Islet of Langerhans (tissue), 1 donor: ENCODE data around the gene TPBG.
"Not testable (repeated sequence)": the region's sequence is repeated elsewhere in the genome, so short reads cannot be mapped to it uniquely, and the experiment has no call there.

Source experiments
- FAIRE-seq: peaks from one replicate; lab custom pipeline; 2011; peaks lifted over from hg19 to GRCh38; lab: Jason Lieb, UNC

The TPBG gene

GRCh38 chr6:82374516-82374915, 10.9 kb downstream of the TPBG start:
- FAIRE-seq: no peak

GRCh38 chr6:82376636-82377035, 13.0 kb downstream of the TPBG start:
- no peak for FAIRE-seq

GRCh38 chr6:82380566-82381185, 17.1 kb downstream of the TPBG start:
- no peak for FAIRE-seq

GRCh38 chr6:82381278-82381677, 17.7 kb downstream of the TPBG start:
- no peak for FAIRE-seq

- no peak for FAIRE-seq
These were observed 21.5 kb downstream of the TPBG start for GRCh38 chr6:82385102-82385501.

- FAIRE-seq: no peak
These were observed 21.9 kb downstream of the TPBG start for GRCh38 chr6:82385546-82385945.

- peak; percentile 82 for FAIRE-seq
These were observed 22.3 kb downstream of the TPBG start for GRCh38 chr6:82385961-82386360.

- FAIRE-seq: not testable (repeated sequence)
These were observed 31.2 kb downstream of the TPBG start for GRCh38 chr6:82394770-82395169.

- FAIRE-seq: no peak
These were observed 33.5 kb downstream of the TPBG start for GRCh38 chr6:82396964-82397751.

GRCh38 chr6:82397962-82398692, 34.5 kb downstream of the TPBG start:
- FAIRE-seq: peak; percentile 21

- FAIRE-seq: no peak
These were observed 45.4 kb downstream of the TPBG start for GRCh38 chr6:82408952-82409431.

GRCh38 chr6:82410151-82410648, 46.6 kb downstream of the TPBG start:
- FAIRE-seq: no peak

GRCh38 chr6:82413868-82414267, 50.3 kb downstream of the TPBG start:
- FAIRE-seq: no peak

- FAIRE-seq: no peak
These were observed 52.2 kb downstream of the TPBG start for GRCh38 chr6:82415820-82416219.

GRCh38 chr6:82416346-82416745, 52.7 kb downstream of the TPBG start:
- no peak for FAIRE-seq
